WTC11 (cell line): ENCODE measurements around the gene FLOT2. TPM values are rescaled to one million over a fixed set of nuclear protein-coding genes. Genes with fewer than 3 reads are reported as not detected.

ENCODE experiments used
- ATAC-seq: fragments of 200-7000 bp; cut with Tn5 transposase; 2 replicates; pipeline ENCODE4 v1.10.0; 2021; ENCODE audit warnings: mild to moderate bottlenecking, moderate library complexity
- CTCF ChIA-PET: fragments of 300-600 bp; sonication (Branson Sonifier 250); formaldehyde crosslinking; loops from one replicate; lab custom pipeline; 2021; ENCODE audit warnings: antibody characterized with exemption; lab: Charles Lee
- POLR2A ChIA-PET: fragments of 350-600 bp; sonication (Branson Sonifier 250); formaldehyde crosslinking; loops from one replicate; lab custom pipeline; 2021; ENCODE audit warnings: antibody characterized with exemption; lab: Charles Lee
- DNase-seq: peaks from one replicate; pipeline ENCODE4 v3.0.0; 2021; ENCODE audit warnings: low spot score
- H3K27ac Mint-ChIP-seq: 2 replicates; pipeline ENCODE4 v1.8.0; 2021; ENCODE audit warnings: mixed read lengths
- H3K27me3 Mint-ChIP-seq: 2 replicates; pipeline ENCODE4 v1.8.0; 2021; ENCODE audit warnings: low read depth, mild to moderate bottlenecking, moderate library complexity, mixed read lengths
- H3K36me3 Mint-ChIP-seq: 2 replicates; pipeline ENCODE4 v1.8.0; 2021; ENCODE audit warnings: mixed read lengths
- H3K4me1 Mint-ChIP-seq: 2 replicates; pipeline ENCODE4 v1.8.0; 2022; ENCODE audit warnings: mixed read lengths
- H3K4me3 Mint-ChIP-seq: 2 replicates; pipeline ENCODE4 v1.8.0; 2021; ENCODE audit warnings: mild to moderate bottlenecking, moderate library complexity, mixed read lengths
- H3K9me3 Mint-ChIP-seq: 2 replicates; pipeline ENCODE4 v1.8.0; 2021; ENCODE audit warnings: mixed read lengths
- ATF3 ChIP-seq: sonication (generic); formaldehyde crosslinking; conservative IDR thresholded peaks from 2 replicates; pipeline ENCODE4 v1.8.1; 2022; ENCODE audit warnings: mild to moderate bottlenecking, missing genetic modification reagents
- CTCF ChIP-seq: fragments of 200-600 bp; IDR thresholded peaks from 2 replicates; pipeline ENCODE4 v1.8.0; 2022; ENCODE audit warnings: antibody characterized with exemption
- ESRRA ChIP-seq: sonication (generic); formaldehyde crosslinking; IDR thresholded peaks from 2 replicates; pipeline ENCODE4 v1.8.1; 2022; ENCODE audit warnings: mild to moderate bottlenecking, missing genetic modification reagents, borderline replicate concordance
- FOXJ3 ChIP-seq: sonication (generic); formaldehyde crosslinking; IDR thresholded peaks from 2 replicates; pipeline ENCODE4 v1.9.0; 2021; ENCODE audit warnings: missing genetic modification reagents, mild to moderate bottlenecking, borderline replicate concordance
- GTF2I ChIP-seq: fragments of 250-450 bp; sonication (Bioruptor Pico); conservative IDR thresholded peaks from 2 replicates; pipeline ENCODE4 v1.4.0; 2021; ENCODE audit warnings: mild to moderate bottlenecking
- HMGA2 ChIP-seq: fragments of 250-450 bp; sonication (Bioruptor Pico); IDR thresholded peaks from 2 replicates; pipeline ENCODE4 v1.4.0; 2021; ENCODE audit warnings: mild to moderate bottlenecking, moderate library complexity
- IRF1 ChIP-seq: sonication (generic); formaldehyde crosslinking; IDR thresholded peaks from 2 replicates; pipeline ENCODE4 v1.8.0; 2023; ENCODE audit warnings: missing genetic modification reagents
- KAT7 ChIP-seq: sonication (generic); formaldehyde crosslinking; IDR thresholded peaks from 2 replicates; pipeline ENCODE4 v1.8.1; 2023; ENCODE audit warnings: missing genetic modification reagents, mild to moderate bottlenecking, borderline replicate concordance
- OVOL2 ChIP-seq: fragments of 250-450 bp; sonication (Bioruptor Pico); IDR thresholded peaks from 2 replicates; pipeline ENCODE4 v1.9.0; 2021; ENCODE audit warnings: mild to moderate bottlenecking, borderline replicate concordance
- PREB ChIP-seq: sonication (generic); formaldehyde crosslinking; IDR thresholded peaks from 2 replicates; pipeline ENCODE4 v1.8.1; 2022; ENCODE audit warnings: mild to moderate bottlenecking, missing genetic modification reagents, moderate library complexity, borderline replicate concordance
- TEAD1 ChIP-seq: sonication (generic); formaldehyde crosslinking; IDR thresholded peaks from 2 replicates; pipeline ENCODE4 v1.8.0; 2022; ENCODE audit warnings: mild to moderate bottlenecking, missing genetic modification reagents
- TEAD4 ChIP-seq: sonication (generic); formaldehyde crosslinking; IDR thresholded peaks from 2 replicates; pipeline ENCODE4 v1.8.0; 2022; ENCODE audit warnings: mild to moderate bottlenecking, missing genetic modification reagents
- USF2 ChIP-seq: sonication (generic); formaldehyde crosslinking; IDR thresholded peaks from 2 replicates; pipeline ENCODE4 v1.8.1; 2023; ENCODE audit warnings: mild to moderate bottlenecking, missing genetic modification reagents, moderate library complexity
- ZMAT4 ChIP-seq: fragments of 250-450 bp; sonication (Bioruptor Pico); IDR thresholded peaks from 2 replicates; pipeline ENCODE4 v1.9.0; 2021; ENCODE audit warnings: mild to moderate bottlenecking
- ZNF121 ChIP-seq: sonication (generic); formaldehyde crosslinking; IDR thresholded peaks from 2 replicates; pipeline ENCODE4 v1.8.0; 2023; ENCODE audit warnings: missing genetic modification reagents
- ZNF219 ChIP-seq: sonication (generic); formaldehyde crosslinking; IDR thresholded peaks from 2 replicates; pipeline ENCODE4 v1.8.0; 2023; ENCODE audit warnings: missing genetic modification reagents, mild to moderate bottlenecking, borderline replicate concordance
- ZNF232 ChIP-seq: sonication (generic); formaldehyde crosslinking; IDR thresholded peaks from 2 replicates; pipeline ENCODE4 v1.8.0; 2022; ENCODE audit warnings: mild to moderate bottlenecking, missing genetic modification reagents
- ZNF532 ChIP-seq: fragments of 250-450 bp; sonication (Bioruptor Pico); IDR thresholded peaks from 2 replicates; pipeline ENCODE4 v1.9.0; 2021; ENCODE audit warnings: mild to moderate bottlenecking, borderline replicate concordance
- total RNA-seq: library from RNA; stranded (reverse); gene quantifications from 3 replicates; pipeline ENCODE4 v1.2.3, GENCODE V29; 2021

The FLOT2 gene
- total RNA-seq, 1 experiment from 2014 or later = 139 TPM

GRCh38 chr17:28912281-28912937 lies 14.9 kb upstream of the FLOT2 start:
- H3K27ac Mint-ChIP-seq = no peak overlapping the region

GRCh38 chr17:28911411-28912045 lies 14.0 kb upstream of the FLOT2 start:
- no peak for DNase-seq
- ATAC-seq = no peak
- Mint-ChIP-seq H3K4me1 (peaks cover 19% of the 10 kb centered on the region), H3K36me3 (peaks cover 94% of the 10 kb centered on the region), H3K27ac (peak overlapping the region; percentile 47; the same call in 1 of the 2 replicates), H3K4me3 (no peak overlapping the region), H3K9me3 (no peaks in the 10 kb centered on the region), H3K27me3 (no peaks in the 10 kb centered on the region)
- POLR2A ChIA-PET = no interaction called here
- CTCF ChIA-PET = interaction anchor here (0.6 to 3.8 kb wide), 18 partner anchors 9 to 262 kb away, joined by 3 to 15 read pairs (median 6); partner anchors contain the start of genes DHRS13, FLOT2, NEK8 and TLCD1
- TF ChIP-seq TEAD1 (CRISPR knock-in tag) = no peak
- no peak for TF ChIP-seq GTF2I (CRISPR knock-in tag)
- TF ChIP-seq ZNF121 = no peak
- no peak for TF ChIP-seq IRF1 (CRISPR knock-in tag)
- TF ChIP-seq ZNF532 (CRISPR knock-in tag) = no peak
- TF ChIP-seq ATF3 (CRISPR knock-in tag) = no peak
- no peak for TF ChIP-seq ZNF219 (CRISPR knock-in tag)
- TF ChIP-seq FOXJ3 = no peak

More at GRCh38 chr17:28912281-28912937, 14.9 kb upstream of the FLOT2 start:
- H3K4me3 Mint-ChIP-seq = no peak overlapping the region
- peak; percentile 49; the same call in 1 of the 2 replicates for ATAC-seq
- POLR2A ChIA-PET = no interaction called here
- no peaks in the 10 kb centered on the region for H3K9me3 Mint-ChIP-seq
- CTCF ChIA-PET = interaction anchor here (0.6 to 2.0 kb wide), 22 partner anchors 10 to 268 kb away, joined by 3 to 15 read pairs (median 5); partner anchors contain the start of genes DHRS13, FLOT2, NEK8 and PHF12
- TF ChIP-seq OVOL2 (CRISPR knock-in tag) (no peak), CTCF (peak; percentile 46; the same call in 1 of the 2 replicates), ATF3 (CRISPR knock-in tag) (no peak)
- TF ChIP-seq, all 79 proteins: peak for 1
- Mint-ChIP-seq H3K4me1 (peaks cover 19% of the 10 kb centered on the region), H3K27me3 (no peaks in the 10 kb centered on the region), H3K36me3 (peaks cover 93% of the 10 kb centered on the region)
- DNase-seq = peak; percentile 32

GRCh38 chr17:28910534-28910933 lies 13.0 kb upstream of the FLOT2 start:
- no peak overlapping the region for H3K27ac Mint-ChIP-seq
- H3K36me3 Mint-ChIP-seq = peaks cover 87% of the 10 kb centered on the region
- H3K4me3 Mint-ChIP-seq = no peak overlapping the region
- ATAC-seq (no peak), DNase-seq (no peak)
- H3K27me3 Mint-ChIP-seq = no peaks in the 10 kb centered on the region
- ChIA-PET POLR2A (no interaction called here), CTCF (interaction anchor here (0.6 to 3.8 kb wide), 6 partner anchors 8 to 261 kb away, joined by 3 to 15 read pairs (median 4); partner anchors contain the start of genes DHRS13 and TLCD1)
- H3K9me3 Mint-ChIP-seq = no peaks in the 10 kb centered on the region
- peaks cover 22% of the 10 kb centered on the region for H3K4me1 Mint-ChIP-seq
- TF ChIP-seq KAT7 (CRISPR knock-in tag) = no peak
- TF ChIP-seq USF2 (CRISPR knock-in tag) = no peak
- no peak for TF ChIP-seq ZNF232
- no peak for TF ChIP-seq TEAD4 (CRISPR knock-in tag)
- TF ChIP-seq ESRRA (CRISPR knock-in tag) = no peak
- no peak for TF ChIP-seq HMGA2 (CRISPR knock-in tag)
- TF ChIP-seq PREB = no peak
- TF ChIP-seq ZMAT4 (CRISPR knock-in tag) = no peak
- no peak for TF ChIP-seq OVOL2 (CRISPR knock-in tag)
